Activated naive CD4-positive, alpha-beta T cell treated with anti-CD3 and anti-CD28 coated beads, Interleukin-2, amount 10 ng/mL, durations not matched to agents 7 days and 5 days (primary cell): ENCODE data around the gene RASSF8.

ENCODE experiments used
- CTCF ChIA-PET: fragments of 350-600 bp; sonication (Branson Sonifier 250); formaldehyde crosslinking; loops from one replicate; lab custom pipeline; 2021; ENCODE audit warnings: antibody characterized with exemption; lab: Charles Lee
- DNase-seq: peaks from one replicate; pipeline ENCODE4 v3.0.0-alpha.2; 2020
- H3K27ac Mint-ChIP-seq: one replicate; pipeline ENCODE4 v1.8.0; 2021; ENCODE audit warnings: mild to moderate bottlenecking, moderate library complexity, mixed read lengths
- H3K27me3 Mint-ChIP-seq: one replicate; pipeline ENCODE4 v1.8.0; 2021; ENCODE audit warnings: mild to moderate bottlenecking, mixed read lengths
- H3K36me3 Mint-ChIP-seq: one replicate; pipeline ENCODE4 v1.8.0; 2021; ENCODE audit warnings: mixed read lengths
- H3K4me1 Mint-ChIP-seq: one replicate; pipeline ENCODE4 v1.8.0; 2021; ENCODE audit warnings: mixed read lengths
- H3K4me3 Mint-ChIP-seq: one replicate; pipeline ENCODE4 v1.8.0; 2021; ENCODE audit warnings: mild to moderate bottlenecking, moderate library complexity, mixed read lengths
- H3K9me3 Mint-ChIP-seq: one replicate; pipeline ENCODE4 v1.8.0; 2021; ENCODE audit warnings: mixed read lengths

The RASSF8 gene

GRCh38 chr12:25958428-25959070, at the start of gene RASSF8:
TSS of gene RASSF8 (plus strand) at chr12:25958682. CDS start at chr12:26055344, 96,662 bp downstream.
- CTCF ChIA-PET, result no interaction called here
- no peaks in the 10 kb centered on the region for H3K9me3 Mint-ChIP-seq
- no peaks in the 10 kb centered on the region for H3K36me3 Mint-ChIP-seq
- DNase-seq, result peak; percentile 31
- peak within 1 kb of the TSS; percentile 73 for H3K4me3 Mint-ChIP-seq
- peaks cover 11% of the 10 kb centered on the region for H3K4me1 Mint-ChIP-seq
- no peak within 1 kb of the TSS for H3K27ac Mint-ChIP-seq
- peaks cover 60% of the 10 kb centered on the region for H3K27me3 Mint-ChIP-seq

- Mint-ChIP-seq H3K27ac (no peak overlapping the region), H3K27me3 (peaks cover 3% of the 10 kb centered on the region), H3K9me3 (no peaks in the 10 kb centered on the region), H3K4me1 (no peaks in the 10 kb centered on the region), H3K36me3 (no peaks in the 10 kb centered on the region), H3K4me3 (no peak overlapping the region)
- no peak for DNase-seq
- CTCF ChIA-PET, result no interaction called here
These were observed 43.9 kb upstream of the RASSF8 start for GRCh38 chr12:25914551-25914950.

- Mint-ChIP-seq H3K9me3 (no peaks in the 10 kb centered on the region), H3K27me3 (peaks cover 7% of the 10 kb centered on the region), H3K27ac (no peak overlapping the region), H3K4me3 (no peak overlapping the region), H3K4me1 (no peaks in the 10 kb centered on the region), H3K36me3 (no peaks in the 10 kb centered on the region)
- CTCF ChIA-PET, result no interaction called here
- DNase-seq, result no peak
These were observed 33.9 kb upstream of the RASSF8 start for GRCh38 chr12:25924491-25925001.

- Mint-ChIP-seq H3K4me3 (no peak overlapping the region), H3K36me3 (no peaks in the 10 kb centered on the region), H3K27ac (no peak overlapping the region), H3K27me3 (peaks cover 7% of the 10 kb centered on the region), H3K9me3 (no peaks in the 10 kb centered on the region), H3K4me1 (no peaks in the 10 kb centered on the region)
- CTCF ChIA-PET, result no interaction called here
- no peak for DNase-seq
These were observed 33.4 kb upstream of the RASSF8 start for GRCh38 chr12:25925064-25925463.

GRCh38 chr12:25926536-25926935, 31.9 kb upstream of the RASSF8 start:
- Mint-ChIP-seq H3K27ac (no peak overlapping the region), H3K36me3 (no peaks in the 10 kb centered on the region), H3K9me3 (no peaks in the 10 kb centered on the region), H3K27me3 (peaks cover 7% of the 10 kb centered on the region), H3K4me3 (no peak overlapping the region), H3K4me1 (no peaks in the 10 kb centered on the region)
- DNase-seq, result no peak
- CTCF ChIA-PET, result no interaction called here

- CTCF ChIA-PET, result no interaction called here
- no peak overlapping the region for H3K4me3 Mint-ChIP-seq
- peaks cover 7% of the 10 kb centered on the region for H3K27me3 Mint-ChIP-seq
- DNase-seq, result no peak
- no peaks in the 10 kb centered on the region for H3K9me3 Mint-ChIP-seq
- no peak overlapping the region for H3K27ac Mint-ChIP-seq
- no peaks in the 10 kb centered on the region for H3K36me3 Mint-ChIP-seq
- H3K4me1 Mint-ChIP-seq, result no peaks in the 10 kb centered on the region
These were observed 29.3 kb upstream of the RASSF8 start for GRCh38 chr12:25929142-25929541.

- Mint-ChIP-seq H3K4me1 (no peaks in the 10 kb centered on the region), H3K27ac (no peak overlapping the region), H3K36me3 (no peaks in the 10 kb centered on the region), H3K4me3 (no peak overlapping the region), H3K27me3 (peaks cover 2% of the 10 kb centered on the region), H3K9me3 (no peaks in the 10 kb centered on the region)
- DNase-seq, result no peak
- CTCF ChIA-PET, result no interaction called here
These were observed 25.5 kb upstream of the RASSF8 start for GRCh38 chr12:25932971-25933370.

- no peak overlapping the region for H3K27ac Mint-ChIP-seq
- no peaks in the 10 kb centered on the region for H3K9me3 Mint-ChIP-seq
- DNase-seq, result no peak
- no peak overlapping the region for H3K4me3 Mint-ChIP-seq
- no peaks in the 10 kb centered on the region for H3K36me3 Mint-ChIP-seq
- no peaks in the 10 kb centered on the region for H3K4me1 Mint-ChIP-seq
- no peaks in the 10 kb centered on the region for H3K27me3 Mint-ChIP-seq
- CTCF ChIA-PET, result no interaction called here
These were observed 24.0 kb upstream of the RASSF8 start for GRCh38 chr12:25934456-25934855.

- Mint-ChIP-seq H3K27ac (no peak overlapping the region), H3K36me3 (no peaks in the 10 kb centered on the region), H3K4me3 (no peak overlapping the region), H3K27me3 (no peaks in the 10 kb centered on the region), H3K9me3 (no peaks in the 10 kb centered on the region), H3K4me1 (no peaks in the 10 kb centered on the region)
- CTCF ChIA-PET, result interaction anchor here (0.9 kb wide), 1 partner anchor 478 kb away, joined by 3 read pairs; no protein-coding TSS in a partner anchor
- DNase-seq, result no peak
These were observed 22.9 kb upstream of the RASSF8 start for GRCh38 chr12:25935355-25936144.

GRCh38 chr12:25937096-25937495, 21.4 kb upstream of the RASSF8 start:
- H3K4me1 Mint-ChIP-seq, result no peaks in the 10 kb centered on the region
- H3K4me3 Mint-ChIP-seq, result no peak overlapping the region
- no peaks in the 10 kb centered on the region for H3K9me3 Mint-ChIP-seq
- no peaks in the 10 kb centered on the region for H3K27me3 Mint-ChIP-seq
- DNase-seq, result no peak
- CTCF ChIA-PET, result no interaction called here
- no peaks in the 10 kb centered on the region for H3K36me3 Mint-ChIP-seq
- no peak overlapping the region for H3K27ac Mint-ChIP-seq

- Mint-ChIP-seq H3K36me3 (no peaks in the 10 kb centered on the region), H3K27me3 (no peaks in the 10 kb centered on the region), H3K4me1 (no peaks in the 10 kb centered on the region), H3K4me3 (no peak overlapping the region), H3K27ac (no peak overlapping the region), H3K9me3 (no peaks in the 10 kb centered on the region)
- no peak for DNase-seq
- CTCF ChIA-PET, result no interaction called here
These were observed 19.9 kb upstream of the RASSF8 start for GRCh38 chr12:25938581-25938980.

- Mint-ChIP-seq H3K9me3 (no peaks in the 10 kb centered on the region), H3K36me3 (no peaks in the 10 kb centered on the region), H3K4me1 (no peaks in the 10 kb centered on the region), H3K4me3 (no peak overlapping the region), H3K27ac (no peak overlapping the region), H3K27me3 (no peaks in the 10 kb centered on the region)
- CTCF ChIA-PET, result no interaction called here
- DNase-seq, result no peak
These were observed 18.9 kb upstream of the RASSF8 start for GRCh38 chr12:25939606-25940005.

- H3K27ac Mint-ChIP-seq, result no peak overlapping the region
- no peak overlapping the region for H3K4me3 Mint-ChIP-seq
- H3K27me3 Mint-ChIP-seq, result no peaks in the 10 kb centered on the region
- DNase-seq, result no peak
- CTCF ChIA-PET, result no interaction called here
- H3K9me3 Mint-ChIP-seq, result no peaks in the 10 kb centered on the region
- H3K36me3 Mint-ChIP-seq, result no peaks in the 10 kb centered on the region
- no peaks in the 10 kb centered on the region for H3K4me1 Mint-ChIP-seq
These were observed 17.6 kb upstream of the RASSF8 start for GRCh38 chr12:25940886-25941285.

GRCh38 chr12:25942709-25943108, 15.8 kb upstream of the RASSF8 start:
- Mint-ChIP-seq H3K36me3 (no peaks in the 10 kb centered on the region), H3K9me3 (no peaks in the 10 kb centered on the region), H3K4me3 (no peak overlapping the region), H3K27ac (no peak overlapping the region), H3K27me3 (no peaks in the 10 kb centered on the region), H3K4me1 (no peaks in the 10 kb centered on the region)
- CTCF ChIA-PET, result no interaction called here
- DNase-seq, result no peak

GRCh38 chr12:25943940-25944339, 14.5 kb upstream of the RASSF8 start:
- Mint-ChIP-seq H3K4me1 (no peaks in the 10 kb centered on the region), H3K36me3 (no peaks in the 10 kb centered on the region), H3K9me3 (no peaks in the 10 kb centered on the region), H3K4me3 (no peak overlapping the region), H3K27me3 (no peaks in the 10 kb centered on the region), H3K27ac (no peak overlapping the region)
- CTCF ChIA-PET, result no interaction called here
- DNase-seq, result no peak
